ENCODE results near the gene FCHO1.

Gene FCHO1

DNA sequence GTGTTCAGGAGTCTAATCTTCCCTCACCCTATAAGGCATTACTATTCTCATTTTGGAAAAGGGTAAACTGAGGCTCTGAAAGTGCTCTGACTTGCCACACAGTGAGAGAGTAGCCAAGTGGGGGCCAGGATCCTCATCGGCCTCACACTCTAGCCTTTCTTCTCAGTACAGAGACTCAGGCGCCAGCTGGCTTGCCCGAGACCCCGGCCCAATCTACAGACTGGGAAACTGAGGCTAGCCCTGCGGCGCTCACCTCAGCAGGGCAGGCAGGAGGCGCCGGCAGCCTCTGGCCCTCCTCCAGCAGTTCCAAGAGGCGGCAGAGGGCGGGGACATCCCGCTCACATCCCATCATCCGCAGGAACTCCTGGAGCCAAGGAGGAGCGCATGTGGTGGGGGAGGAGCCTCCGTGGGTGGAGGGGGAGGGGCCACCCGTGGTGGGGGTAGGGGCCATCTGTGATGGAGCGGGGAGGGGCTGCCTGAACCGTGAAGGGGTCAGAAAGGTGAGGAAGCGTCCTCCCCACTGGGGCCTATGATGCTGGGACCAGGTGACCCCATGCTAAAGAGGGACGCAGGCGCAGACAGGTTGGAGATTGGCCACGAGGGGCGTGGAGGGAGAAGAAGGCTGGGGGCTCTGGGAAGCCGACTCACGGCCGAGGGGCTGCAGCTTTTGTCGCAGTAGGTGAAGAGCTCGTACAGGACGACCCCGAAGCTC is 78.7 kb downstream of the FCHO1 start:
- DNase-seq (ENCODE audit: low spot score), result no peak

DNA sequence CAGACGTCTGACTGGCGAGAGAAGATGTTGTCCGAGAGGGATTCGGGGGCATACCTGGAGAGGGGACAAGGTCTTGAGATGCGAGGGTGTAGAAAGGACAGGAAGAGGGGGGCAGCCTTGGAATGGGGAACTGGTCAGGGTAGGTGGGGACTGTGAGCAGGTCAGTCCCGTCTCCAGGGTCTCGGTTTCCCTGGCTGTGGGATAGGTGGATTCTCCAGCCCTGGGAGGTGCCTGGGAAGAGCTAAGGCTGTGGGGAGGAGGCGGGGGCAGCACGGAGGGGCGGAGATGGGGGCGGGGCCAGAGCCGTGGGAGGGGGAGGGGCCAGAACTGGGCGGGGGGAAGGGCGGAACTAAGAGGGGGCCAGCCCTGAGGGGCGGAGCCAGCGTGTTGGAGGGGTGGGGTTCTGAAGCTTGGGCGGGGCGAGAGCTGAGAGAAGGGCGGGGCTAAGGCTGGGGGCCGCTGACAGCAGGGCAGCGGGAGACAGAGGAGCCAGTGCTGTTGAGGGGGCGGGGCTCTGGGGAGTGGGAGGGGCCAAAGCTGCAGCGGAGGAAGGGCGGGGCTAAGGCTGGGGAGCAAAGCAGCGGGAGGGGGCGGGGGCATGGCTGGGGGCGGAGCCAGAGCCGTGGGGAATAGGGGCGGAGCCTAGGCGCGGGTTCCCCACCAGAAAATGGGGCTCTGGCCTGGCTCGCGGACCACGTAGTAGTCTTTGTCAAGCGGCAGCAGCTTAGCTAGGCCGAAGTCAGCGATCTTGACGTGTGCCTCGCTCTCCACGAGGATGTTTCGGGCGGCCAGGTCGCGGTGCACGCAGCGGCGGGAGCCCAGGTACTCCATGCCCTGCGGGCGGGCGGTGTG is 79.5 kb downstream of the FCHO1 start:
- no peak for DNase-seq (ENCODE audit: low spot score)

- DNase-seq (ENCODE audit: low spot score), result no peak
Observed at GRCh38 chr19:17831419-17831888, 80.2 kb downstream of the FCHO1 start.

DNA sequence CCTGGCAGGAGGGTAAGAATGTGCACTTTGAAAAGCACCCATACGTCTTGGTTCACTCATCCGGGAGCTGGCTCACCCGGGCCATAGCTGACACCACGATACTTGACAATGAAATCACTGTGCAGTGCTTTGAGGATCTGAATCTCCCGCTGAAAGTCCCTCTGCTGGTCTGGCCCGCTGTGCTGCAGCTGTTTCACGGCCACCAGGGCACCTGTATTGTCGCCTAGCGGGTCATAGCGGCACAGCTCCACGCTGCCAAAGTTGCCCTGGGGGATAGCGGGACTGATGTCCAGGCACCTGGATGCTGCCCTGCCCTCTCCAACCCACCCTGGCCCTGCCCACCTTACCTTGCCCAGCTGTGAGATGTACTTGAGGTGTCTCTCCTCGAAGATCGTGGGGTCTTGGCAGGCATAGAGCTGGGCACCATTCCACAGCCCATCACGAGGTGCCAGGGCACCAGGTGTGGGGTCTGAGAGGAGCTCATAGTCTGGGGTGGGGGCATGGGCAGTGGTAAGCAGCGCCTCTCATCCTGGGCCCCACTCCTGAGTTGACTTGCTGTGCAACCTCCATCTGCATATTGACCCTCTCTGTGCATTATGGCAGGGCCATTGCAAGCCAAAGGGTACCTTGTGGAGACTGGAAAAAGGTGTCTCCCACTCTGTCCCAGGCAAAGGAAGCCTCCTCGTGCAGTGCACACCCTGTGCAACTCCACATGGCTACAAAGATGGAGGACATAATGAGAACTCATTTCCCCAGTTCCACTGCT is 81.3 kb downstream of the FCHO1 start:
- no peak for DNase-seq (ENCODE audit: low spot score)

DNA sequence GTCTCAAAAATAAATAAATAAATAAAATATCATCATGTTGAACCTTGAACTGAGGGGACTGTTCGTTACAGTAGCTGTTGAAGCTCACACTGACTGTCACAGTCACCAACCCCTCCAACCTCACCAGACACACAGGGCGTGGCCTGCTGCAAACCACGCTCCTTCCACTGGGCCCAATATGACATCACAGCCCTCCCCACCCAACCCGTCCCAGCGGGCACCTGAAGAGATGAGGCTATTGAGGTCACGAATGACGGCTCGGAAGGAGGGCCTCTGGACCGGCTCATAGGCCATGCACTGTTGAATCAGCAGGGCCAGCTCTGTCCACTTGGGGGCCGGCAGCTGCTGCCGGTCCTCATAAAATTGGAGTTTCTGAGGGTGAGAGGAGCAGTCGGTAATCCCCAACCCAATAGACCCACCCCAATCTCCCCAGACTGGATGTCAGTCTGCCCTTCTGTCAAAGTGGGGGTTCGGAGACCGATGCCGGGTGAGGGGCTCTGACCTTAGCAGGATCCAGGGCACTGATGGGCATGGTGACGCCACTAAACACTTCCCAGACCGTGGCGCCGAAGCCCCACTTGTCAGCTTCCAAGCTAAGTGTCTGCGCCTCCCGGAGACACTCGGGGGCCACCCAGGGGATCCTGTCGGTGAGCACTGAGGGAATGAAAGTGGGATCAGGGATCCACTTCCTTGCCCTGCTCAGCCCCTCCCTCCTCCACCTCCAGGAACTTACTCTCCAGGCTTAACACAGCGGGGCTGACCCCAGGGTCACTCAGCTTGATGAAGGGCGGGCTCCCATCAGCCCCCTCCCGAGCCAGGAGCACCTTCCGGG is 83.3 kb downstream of the FCHO1 start:
- DNase-seq (ENCODE audit: low spot score), result no peak

DNA sequence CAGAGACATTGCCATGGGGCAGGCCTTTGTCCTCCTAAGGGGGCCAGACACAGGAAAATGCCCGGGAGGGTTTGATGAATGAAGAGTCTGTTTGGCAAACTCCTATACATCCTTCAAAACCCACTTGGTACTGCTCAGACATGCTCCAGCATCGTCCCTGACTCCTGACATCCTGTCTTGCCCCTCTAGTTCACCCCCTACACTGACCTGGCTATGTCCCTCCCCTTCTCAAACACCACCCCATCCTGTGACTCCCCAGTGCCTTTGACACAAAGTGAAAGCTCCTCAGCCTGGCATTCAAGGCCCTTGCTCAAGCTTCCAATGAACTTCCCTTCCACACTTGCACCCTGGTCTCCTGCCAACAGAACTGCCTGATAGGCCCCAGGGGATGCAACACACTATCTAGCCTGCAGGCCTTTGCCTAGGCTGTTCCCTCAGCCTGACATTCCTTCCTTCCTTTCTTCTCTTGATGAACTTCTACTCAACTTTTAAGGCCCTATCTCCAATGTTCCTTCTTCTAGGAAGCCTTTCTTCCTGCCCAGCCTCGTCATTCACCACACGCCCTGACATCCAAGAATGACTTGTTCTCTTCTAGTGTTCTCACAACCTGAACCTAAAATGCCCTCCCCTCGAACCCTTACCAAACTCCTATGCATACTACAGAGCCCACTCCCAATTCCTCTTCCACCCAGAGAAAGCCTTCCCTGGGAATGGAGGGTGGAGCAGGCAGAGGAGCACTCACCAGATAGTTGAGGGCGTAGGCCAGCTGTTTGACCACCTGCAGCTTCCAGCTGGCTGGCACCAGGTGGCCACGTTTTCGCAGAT is 84.1 kb downstream of the FCHO1 start:
- no peak for DNase-seq (ENCODE audit: low spot score)

DNA sequence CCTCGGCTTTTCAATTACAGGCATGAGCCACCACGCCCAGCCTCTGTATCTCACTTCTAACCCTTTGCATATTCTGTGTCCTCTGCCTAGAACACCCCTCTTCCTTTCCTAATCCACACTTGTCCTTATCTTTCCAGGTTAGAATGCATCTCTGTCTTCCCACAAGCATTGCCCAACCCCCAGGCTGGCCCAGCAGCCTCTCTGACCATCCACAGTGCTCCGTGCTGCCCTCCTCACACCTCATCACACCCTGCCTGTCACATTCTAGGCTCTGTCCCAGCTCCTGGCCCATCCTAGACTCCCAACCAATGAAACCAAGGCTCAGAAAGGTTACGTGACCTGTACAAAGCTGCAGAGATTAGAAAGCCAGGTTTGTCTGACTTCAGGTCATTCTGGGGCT is 85.3 kb downstream of the FCHO1 start:
- no peak for DNase-seq (ENCODE audit: low spot score)

DNA sequence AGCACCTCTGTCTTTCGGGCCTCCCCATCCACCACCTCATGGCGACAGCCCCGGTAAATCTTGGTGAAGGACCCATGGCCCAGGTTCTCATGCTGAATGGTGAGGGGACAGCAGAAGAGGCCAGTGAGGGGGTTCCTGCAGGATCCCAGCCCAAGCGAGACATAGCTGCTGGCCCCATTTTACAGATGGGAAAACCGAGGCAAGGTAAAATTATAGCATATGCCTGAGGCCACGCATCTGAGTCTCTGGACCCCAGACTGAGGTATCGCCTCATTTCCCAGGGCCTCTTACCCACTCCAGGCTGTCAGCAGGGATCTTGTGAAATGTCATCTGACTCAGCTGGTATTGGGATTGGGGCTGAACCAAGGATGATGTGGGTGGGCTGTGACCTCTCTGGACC is 86.7 kb downstream of the FCHO1 start:
- DNase-seq (ENCODE audit: low spot score), result no peak

Data from globus pallidus (tissue), 1 donor.